AML-193 (cell line): ENCODE measurements around the gene AGAP4.
"Not testable (repeated sequence)": the region's sequence is repeated elsewhere in the genome, so short reads cannot be mapped to it uniquely, and the experiment has no call there.

Experiments
- DNase-seq, 2 experiments: peaks; one replicate each; lab custom pipeline; 2025; lab: John Stamatoyannopoulos, UW

The AGAP4 gene

DNA sequence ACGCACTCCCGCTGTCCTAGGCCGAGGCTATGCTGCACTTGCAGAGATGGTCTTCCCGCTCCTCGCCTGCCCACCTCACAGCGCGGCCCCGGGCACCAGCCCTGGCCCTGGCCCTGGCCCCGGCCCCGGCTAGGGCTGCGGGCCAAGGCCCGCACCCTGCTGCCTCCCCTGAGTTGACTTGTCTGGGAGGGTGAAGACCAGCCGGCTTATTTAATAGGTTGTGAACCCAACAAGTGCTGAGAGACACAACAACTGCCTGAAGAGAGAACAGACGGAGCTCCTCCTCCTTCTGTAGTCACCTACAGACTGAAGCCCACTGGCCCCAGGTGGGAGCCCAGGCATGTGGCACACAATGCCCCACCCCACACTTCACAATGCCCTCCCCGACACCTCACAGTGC, at the start of gene AGAP4:
Gene AGAP4 (minus strand): TSS at position 101 of the 400 bp plus-strand sequence. CDS start 153 bp downstream, outside the sequence.
- DNase-seq = not testable (repeated sequence)

DNA sequence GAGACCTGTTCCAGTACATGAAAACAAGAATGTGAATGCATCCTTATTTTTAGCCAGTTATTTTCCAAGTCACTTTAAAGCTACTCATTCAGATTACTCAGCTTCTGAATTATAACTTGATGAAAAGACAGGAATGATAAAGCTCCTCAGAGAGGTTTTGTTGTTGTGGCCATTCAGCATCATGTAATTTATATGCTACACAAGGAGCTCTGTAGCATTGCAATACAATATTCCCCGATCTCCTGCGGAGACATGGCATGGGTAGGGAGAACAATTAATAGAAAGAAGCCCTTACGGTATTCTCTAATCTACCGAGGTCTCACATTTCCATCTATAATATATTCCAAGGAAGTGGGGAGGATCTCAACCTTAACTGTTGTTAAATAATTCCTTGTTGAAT, 43.4 kb upstream of the AGAP4 start:
- DNase-seq = not testable (repeated sequence)

DNA sequence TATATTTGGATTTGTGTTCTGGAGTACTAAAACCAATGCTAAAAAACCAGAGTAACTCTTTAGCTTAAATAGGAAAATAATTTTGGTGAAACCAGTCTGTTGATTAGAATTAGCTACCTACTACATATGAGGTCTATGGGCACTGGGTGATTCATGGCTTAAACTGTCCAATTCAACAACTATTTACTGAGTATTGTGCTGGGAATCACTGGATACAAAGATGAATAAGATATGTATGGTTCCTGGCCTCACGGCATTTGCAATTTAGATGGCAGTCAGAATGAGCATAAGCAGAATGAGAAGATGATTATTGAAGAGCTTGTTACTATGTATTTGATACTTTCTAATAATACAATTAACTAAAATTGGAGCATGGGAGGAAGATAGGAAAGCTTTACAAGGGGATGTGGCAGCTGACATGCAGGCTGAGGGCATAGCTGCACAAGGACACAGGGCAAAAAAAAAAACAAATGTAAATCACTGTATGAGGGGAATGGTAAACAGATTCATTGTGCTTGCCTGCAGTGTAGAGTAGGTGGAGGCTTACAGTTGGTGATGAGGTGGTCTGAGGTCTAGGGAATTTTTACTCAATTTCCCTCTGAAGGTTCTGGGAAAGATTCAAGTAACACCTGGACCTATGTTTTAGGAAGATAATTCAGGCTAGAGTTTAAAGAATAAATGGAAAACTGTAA, 42.4 kb upstream of the AGAP4 start:
- DNase-seq = not testable (repeated sequence)

DNA sequence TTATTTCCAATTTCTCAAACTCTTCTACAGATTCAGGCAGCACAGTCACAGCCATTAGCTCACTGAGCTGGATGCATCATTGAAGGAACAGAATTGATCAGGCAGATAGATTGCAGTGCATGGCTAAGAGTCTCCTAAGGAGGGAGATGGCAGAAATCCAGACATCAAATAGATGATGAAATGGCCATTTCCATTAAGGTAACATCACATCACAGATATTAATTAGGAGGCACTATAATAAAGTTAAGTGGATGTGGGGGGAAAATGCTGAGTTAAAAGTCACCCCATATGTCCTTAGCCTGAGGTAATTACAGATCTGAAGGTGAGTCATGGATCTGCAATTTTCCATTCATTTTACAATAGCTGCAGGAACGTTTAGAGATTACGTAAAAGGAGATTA, 35.6 kb upstream of the AGAP4 start:
- not testable (repeated sequence) for DNase-seq

DNA sequence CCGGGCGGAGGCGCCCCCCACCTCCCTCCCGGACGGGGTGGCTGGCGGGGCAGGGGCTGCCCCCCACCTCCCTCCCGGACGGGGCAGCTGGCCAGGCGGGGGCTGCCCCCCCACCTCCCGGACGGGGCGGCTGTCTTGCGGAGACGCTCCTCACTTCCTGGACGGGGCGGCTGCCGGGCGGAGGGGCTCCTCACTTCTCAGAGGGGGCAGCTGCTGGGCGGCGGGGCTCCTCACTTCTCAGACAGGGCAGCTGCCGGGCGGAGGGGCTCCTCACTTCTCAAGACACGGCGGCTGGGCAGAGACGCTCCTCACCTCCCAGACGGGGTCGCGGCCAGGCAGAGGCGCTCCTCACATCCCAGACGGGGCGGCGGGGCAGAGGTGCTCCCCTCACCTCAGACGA, 18.1 kb upstream of the AGAP4 start:
- DNase-seq = not testable (repeated sequence)

DNA sequence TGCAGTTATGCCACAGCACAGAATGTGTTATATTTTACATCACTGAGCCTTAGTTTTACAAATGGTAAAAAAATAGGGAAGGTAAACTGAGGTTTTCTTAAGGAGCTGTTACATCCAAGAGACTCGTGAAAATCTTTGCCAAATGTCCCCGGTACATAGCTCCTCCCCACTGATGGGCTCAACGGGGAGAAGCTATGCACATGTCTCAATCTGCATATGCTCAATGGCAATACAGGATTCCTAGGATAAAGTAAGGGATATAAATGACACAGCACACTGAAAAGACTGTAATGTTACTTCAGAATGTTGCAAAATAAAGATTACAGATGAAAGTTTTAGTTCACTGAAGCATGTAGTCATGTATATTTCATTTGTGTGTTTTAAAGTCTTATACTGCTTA, 17.0 kb upstream of the AGAP4 start:
- DNase-seq = not testable (repeated sequence)

DNA sequence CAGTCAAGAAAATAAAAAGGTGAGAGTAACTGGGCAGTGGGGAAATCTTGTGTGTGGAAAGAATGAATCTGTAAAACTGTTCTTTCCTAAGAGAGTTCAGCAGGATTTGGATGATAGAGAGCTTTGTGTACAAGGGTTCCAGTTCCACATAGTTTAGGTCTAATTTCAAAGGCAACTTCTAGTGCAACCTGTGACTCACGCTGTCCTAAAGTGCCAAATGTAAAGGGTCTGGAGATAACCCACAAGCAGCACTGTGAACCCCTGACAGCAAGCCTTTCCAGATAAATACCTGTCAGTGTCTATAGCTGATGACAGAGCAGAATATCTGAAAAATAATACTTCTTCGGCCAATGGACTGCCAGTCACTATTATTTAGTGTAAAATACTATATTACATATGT, 16.3 kb upstream of the AGAP4 start:
- not testable (repeated sequence) for DNase-seq

DNA sequence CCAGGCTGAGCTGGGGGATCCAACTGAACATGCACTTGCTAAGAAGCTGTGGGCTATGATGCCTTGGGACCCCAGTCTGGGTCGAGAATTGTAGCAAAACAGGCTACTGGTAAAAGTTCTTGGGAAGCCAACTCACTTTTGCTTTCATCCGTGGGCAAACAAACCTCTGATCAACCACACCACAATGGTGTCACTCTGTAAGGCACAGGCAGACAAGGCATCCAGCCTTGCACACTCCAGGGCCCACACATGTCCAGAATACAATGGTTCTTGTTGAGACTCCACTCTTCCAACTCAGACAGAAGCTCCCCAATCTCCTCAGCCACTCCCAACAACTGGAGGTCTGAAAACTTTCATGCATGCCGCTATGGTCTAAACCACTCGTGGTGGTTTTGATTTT, 10.6 kb upstream of the AGAP4 start:
- DNase-seq = not testable (repeated sequence)

DNA sequence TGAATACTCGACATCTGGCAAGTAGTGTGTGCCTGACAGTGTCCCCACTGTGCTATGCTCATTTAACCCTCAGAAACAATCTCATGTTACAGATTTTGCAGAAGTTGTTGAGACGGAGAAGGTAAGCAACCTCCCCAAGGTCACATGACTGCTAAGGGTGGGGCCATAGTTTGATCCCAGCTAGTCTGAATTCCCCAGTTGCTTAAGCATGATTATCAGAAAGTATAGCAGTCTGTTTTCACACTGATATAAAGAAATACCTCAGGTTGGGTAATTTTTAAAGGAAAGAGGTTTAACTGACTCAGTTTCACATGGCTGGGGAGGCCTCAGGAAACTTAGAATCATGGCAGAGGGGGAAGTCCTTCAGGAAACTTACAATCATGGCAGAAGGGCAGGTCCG, 1.2 kb upstream of the AGAP4 start:
- not testable (repeated sequence) for DNase-seq

DNA sequence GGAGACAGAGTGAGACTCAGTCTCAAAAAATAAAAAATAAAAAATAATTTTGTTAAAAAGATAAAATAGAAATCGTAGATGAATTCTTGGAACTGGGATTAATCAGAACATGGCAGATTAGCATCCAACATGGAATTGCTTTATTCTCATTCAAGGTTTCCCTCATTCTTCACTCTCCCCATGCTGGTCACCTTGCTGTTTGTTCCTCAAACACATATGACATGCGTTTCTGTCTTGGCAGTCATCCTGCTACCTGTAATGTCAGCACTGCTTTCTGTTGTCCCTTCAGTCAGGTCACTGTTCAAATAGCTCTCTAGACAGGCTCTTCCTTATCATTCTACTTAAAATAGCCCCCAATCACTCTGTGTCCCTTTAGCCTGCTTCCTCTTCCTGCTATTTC, 24.4 kb downstream of the AGAP4 start:
- not testable (repeated sequence) for DNase-seq

DNA sequence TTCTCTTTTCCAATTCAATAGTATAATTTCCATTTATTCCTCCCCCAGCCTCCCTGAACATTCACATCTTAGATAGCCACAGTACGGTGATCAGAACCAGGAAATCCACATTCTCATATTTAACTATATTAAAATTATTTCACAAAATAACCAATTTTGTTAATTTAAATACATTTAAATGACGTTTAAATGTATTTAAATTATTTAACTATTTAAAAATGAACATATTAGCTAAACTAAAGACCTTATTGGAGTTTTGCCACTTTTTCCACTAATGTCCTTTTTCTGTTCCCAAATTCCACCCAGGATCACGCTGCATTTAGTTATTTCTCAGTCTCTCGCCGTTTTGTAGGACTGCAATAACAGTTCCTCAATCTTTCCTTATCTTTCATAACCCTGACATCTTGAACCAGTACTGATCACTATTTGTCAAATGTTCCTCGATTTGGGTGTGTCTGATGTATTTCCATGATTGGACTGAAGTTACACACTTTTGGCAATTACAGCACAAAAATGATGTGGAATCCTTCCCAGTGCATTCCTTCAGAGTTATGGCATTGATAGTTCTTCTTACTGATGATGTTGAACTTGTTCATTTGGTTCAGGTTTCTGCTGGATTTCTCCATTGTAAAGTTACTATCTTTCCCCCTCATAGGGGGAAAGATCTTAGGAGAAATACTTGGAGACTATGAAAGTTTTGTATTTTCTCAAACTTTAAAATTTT, 27.0 kb downstream of the AGAP4 start:
- not testable (repeated sequence) for DNase-seq

DNA sequence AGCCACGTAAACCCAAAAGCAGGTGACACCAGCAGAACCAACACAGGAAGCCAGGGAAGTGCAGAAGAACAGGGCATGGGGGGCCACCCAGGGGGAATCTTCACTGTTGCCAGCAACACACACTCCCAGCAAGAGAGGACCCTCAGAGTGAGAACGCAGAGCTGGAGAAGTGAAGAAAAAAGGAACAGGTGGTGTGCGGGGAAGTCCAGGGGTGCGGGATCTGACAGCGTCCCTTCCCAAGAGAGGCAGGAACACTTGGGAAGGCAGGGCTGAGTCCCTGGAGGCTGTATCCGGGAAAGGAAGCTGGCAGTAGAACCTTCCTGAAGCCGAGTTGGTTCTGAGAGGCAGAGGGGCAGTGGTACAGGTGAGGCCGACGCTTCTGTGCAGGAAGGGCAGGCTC, 27.7 kb downstream of the AGAP4 start:
- no peak for DNase-seq

DNA sequence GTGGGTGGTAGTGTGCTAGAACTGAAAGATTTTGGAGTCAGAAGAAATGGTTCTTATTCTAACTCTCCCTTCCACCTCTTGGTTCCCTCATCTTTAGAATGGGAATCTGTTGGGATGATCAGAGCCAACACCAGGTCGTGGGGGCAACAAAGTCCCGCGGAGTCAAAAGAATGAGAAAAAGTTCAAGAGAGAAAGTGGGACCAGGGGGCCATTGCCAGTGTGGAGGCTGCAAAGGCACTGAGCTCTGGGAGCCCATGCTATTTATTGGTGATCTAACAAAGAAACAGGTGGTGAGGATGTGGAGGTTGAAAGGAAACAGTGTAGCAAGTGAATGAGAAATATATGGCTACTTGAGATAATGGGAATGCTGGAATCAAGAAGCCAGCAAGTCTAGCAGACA, 29.4 kb downstream of the AGAP4 start:
- no peak for DNase-seq

DNA sequence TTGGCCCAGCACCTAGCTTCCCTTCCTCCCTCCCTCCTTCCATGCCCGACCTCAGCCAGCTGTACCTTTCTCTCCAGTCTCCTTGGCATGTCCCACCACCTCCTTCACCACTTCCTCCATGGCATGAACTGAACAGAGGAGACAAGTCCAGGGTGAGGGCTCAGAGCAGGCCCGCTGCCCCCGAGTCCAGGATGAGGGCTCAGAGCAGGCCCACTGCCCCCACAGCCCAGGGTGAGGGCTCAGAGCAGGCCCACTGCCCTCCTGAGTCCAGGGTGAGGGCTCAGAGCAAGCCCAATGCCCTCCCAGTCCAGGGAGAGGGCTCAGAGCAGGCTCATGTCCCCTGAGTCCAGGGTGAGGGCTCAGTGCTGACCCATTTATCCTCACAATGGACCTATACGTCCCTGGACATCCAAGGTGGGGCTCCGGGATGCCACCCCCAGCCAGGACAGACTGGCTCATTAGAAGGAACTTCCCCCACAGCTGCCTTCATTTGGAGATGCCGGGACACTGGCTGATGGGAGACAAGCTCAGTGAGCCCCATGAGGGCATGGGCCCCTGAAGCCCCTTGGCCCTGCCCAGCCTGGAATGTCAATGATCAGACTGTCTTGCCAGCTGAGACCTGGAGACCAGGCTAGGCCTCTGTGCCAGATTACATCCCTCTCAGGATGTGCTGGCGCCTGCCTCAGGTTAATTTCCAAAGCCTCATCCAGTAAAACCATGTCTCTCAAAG, 30.0 kb downstream of the AGAP4 start:
- no peak for DNase-seq

DNA sequence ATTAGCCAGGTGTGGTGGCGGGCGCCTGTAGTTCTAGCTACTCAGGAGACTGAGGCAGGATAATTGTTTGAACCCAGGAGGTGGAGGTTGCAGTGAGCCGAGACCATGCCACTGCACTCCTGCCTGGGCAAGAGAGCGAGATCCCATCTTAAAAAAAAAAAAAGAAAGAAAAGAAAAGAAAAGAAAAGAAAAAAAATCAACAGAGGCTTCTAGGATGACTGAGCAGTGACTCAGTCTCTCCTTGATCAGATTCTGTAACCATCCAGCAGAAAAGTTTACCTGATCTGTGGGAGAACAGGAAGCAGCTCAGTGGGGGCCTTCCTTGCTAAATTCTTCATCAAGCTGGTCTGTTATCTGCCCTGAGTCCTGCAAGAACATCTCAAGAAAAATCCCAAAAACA, 33.2 kb downstream of the AGAP4 start:
- not testable (repeated sequence) for DNase-seq

DNA sequence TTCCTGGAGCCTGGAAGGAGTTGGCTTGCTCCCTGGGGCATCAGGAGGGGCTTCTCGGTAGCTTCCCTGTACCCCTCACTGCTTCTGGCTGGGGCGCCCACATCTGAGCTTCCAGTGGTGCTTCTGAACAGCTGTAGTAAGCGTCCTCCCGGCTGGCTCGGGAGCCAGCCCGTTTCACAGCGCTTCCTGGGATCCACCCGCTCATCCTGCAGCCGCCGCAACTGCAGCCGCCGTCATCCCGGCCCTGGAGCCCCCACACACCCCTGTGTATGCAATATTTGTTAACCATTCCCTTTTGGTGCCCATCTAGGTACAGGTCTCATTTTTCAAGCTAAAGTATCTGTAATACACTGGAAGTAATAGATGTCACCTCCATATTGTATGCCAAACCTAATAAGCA, 34.3 kb downstream of the AGAP4 start:
- DNase-seq = not testable (repeated sequence)

DNA sequence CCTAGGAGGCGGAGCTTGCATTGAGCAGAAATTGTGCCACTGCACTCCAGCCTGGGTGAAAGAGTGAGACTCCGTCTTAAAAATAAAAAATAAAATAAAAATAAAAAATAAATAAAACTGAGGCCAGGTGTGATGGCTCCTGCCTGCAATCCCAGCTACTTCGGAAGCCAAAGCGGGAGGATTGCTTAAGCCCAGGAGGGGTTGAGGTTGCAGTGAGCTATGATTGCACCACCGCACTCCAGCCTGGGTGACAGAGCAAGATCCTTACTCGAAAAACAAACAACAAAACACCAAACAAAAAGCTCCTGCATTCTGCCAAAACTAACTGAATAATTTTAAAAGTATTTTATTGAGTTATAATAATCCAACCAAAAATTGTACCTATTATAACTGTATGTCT, 36.2 kb downstream of the AGAP4 start:
- no peak for DNase-seq

DNA sequence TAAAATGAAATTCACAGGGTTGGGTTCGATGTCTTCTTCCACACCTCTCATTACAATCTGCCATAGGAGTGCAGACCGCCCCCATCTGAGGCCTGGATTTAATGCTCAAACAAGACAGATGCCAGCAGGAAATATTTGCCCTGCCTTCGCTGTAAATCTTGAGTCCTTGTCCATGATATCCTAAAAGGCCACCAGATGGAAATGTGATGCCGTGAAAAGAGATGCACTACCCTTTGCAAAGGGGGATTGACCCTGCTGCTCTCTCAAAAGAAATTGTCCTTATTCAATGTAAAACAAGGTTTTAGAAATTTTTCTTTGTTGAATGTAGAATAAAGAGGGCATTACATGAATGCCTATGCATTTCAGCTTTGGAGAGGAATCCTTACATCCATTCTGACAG, 37.5 kb downstream of the AGAP4 start:
- DNase-seq = no peak

DNA sequence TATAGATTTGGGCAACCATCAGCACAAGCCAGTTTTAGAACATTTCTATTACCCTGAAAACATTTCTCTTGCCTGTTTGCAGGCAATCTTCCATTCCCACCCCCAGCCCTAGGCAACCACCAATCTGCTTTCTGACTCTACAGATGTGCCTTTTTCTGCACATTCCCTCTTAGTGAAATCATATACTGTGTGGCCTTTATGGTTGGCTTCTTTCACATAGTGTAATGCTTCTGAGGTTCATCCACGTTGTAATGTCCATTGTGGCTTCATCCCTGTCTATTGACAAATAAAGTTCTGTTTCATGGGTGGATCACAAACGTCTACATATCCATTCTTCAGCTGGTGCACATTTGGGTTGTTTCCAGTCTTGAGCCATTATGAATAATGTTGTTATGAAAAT, 42.3 kb downstream of the AGAP4 start:
- not testable (repeated sequence) for DNase-seq

DNA sequence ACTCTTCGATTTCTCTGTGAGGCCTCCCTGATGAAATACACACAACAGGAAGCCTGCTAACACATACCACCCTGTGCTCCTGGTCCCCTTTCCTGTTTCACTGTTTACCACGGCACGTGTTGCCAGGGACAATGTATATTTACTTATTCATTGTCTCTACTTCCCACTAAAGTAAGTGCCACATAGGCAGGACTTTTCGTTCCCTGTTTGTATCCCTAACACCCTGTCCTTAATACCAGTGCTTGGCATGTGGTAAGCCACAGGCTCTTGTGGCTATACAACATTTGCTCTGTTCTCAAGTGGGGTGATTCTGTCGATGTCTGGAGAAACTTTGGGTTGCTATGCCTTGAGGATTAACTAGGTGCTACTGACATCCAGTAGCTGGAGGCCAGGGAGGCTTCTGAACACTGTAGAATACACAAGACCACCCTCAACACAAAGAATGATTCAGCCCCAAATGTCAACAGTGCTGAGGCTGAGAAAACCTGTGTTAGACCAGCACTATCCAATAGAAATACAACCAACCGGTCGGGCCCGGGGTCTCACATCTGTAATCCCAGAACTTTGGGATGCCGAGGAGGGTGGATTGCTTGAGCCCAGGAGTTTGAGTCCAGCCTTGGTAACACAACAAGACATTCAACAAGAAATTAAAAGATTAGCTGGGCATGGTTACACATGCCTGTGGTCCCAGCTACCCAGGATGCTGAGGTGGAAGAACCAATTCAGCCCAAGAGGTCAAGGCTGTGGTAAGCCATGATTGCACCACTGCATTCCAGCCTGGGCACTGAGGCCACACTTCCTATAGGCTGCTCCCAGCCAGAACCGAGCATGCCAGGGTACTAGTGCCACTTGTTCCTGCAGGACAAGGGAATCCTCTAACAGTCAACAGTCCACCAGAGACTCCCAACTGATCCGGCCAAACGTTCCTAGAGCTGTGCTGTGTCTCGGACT, 44.0 kb downstream of the AGAP4 start:
- not testable (repeated sequence) for DNase-seq

DNA sequence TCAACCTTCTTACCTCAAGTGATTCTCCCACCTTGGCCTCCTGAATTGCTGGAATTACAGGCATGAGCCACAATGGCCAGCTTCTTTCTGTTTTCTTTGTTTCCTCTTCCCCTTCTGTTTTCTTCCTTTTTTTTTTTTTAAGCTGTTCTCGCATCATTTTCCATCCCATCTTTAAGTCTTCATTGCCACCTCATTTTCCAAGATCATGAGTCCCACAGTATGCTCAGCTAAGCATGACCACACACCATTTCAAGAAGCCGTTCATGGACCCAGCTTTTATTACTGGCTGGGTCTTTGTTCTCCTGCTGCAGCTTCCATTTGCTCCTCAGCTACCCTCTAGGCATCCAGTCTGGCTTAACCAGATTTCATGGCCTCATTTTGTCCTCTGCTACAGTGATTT, 52.5 kb downstream of the AGAP4 start:
- not testable (repeated sequence) for DNase-seq
